Measurements from ENCODE around the gene CD7.

CD7 gene

GRCh38 chr17:82346342-82347300, 29.2 kb upstream of the CD7 start:
- DNase-seq (ENCODE audit: low read depth in 2 of 2): no peak

GRCh38 chr17:82345151-82345976, 28.0 kb upstream of the CD7 start:
- DNase-seq (ENCODE audit: low read depth in 2 of 2): no peak

GRCh38 chr17:82344175-82344907, 26.9 kb upstream of the CD7 start:
- DNase-seq (ENCODE audit: low read depth in 2 of 2): no peak

GRCh38 chr17:82343560-82343959, 26.2 kb upstream of the CD7 start:
- DNase-seq (ENCODE audit: low read depth in 2 of 2): no peak

- no peak for DNase-seq (ENCODE audit: low read depth in 2 of 2)
Observed at GRCh38 chr17:82342361-82343079, 25.1 kb upstream of the CD7 start.

- DNase-seq (ENCODE audit: low read depth in 2 of 2): no peak
Observed at GRCh38 chr17:82339634-82340580, 22.5 kb upstream of the CD7 start.

GRCh38 chr17:82338858-82339633, 21.6 kb upstream of the CD7 start:
- DNase-seq (ENCODE audit: low read depth in 2 of 2): no peak

- no peak for DNase-seq (ENCODE audit: low read depth in 2 of 2)
Observed at GRCh38 chr17:82334622-82335394, 17.4 kb upstream of the CD7 start.

- DNase-seq (ENCODE audit: low read depth in 2 of 2): no peak
Observed at GRCh38 chr17:82334204-82334621, 16.8 kb upstream of the CD7 start.

- no peak for DNase-seq (ENCODE audit: low read depth in 2 of 2)
Observed at GRCh38 chr17:82333279-82334171, 16.1 kb upstream of the CD7 start, which contains the start of gene SECTM1. Gene SECTM1 (minus strand): TSS chr17:82333766. CDS start chr17:82327240, 6,526 bp downstream.

- no peak for DNase-seq (ENCODE audit: low read depth in 2 of 2)
Observed at GRCh38 chr17:82332669-82333278, 15.4 kb upstream of the CD7 start.

- DNase-seq (ENCODE audit: low read depth in 2 of 2): no peak
Observed at GRCh38 chr17:82331345-82331939, 14.0 kb upstream of the CD7 start.

- DNase-seq (ENCODE audit: low read depth in 2 of 2): no peak
Observed at GRCh38 chr17:82330322-82331239, 13.2 kb upstream of the CD7 start.

- DNase-seq (ENCODE audit: low read depth in 2 of 2): no peak
Observed at GRCh38 chr17:82329683-82330321, 12.4 kb upstream of the CD7 start.

GRCh38 chr17:82328994-82329507, 11.6 kb upstream of the CD7 start:
- no peak for DNase-seq (ENCODE audit: low read depth in 2 of 2)
